ENCODE results near the gene ECEL1.

DNA sequence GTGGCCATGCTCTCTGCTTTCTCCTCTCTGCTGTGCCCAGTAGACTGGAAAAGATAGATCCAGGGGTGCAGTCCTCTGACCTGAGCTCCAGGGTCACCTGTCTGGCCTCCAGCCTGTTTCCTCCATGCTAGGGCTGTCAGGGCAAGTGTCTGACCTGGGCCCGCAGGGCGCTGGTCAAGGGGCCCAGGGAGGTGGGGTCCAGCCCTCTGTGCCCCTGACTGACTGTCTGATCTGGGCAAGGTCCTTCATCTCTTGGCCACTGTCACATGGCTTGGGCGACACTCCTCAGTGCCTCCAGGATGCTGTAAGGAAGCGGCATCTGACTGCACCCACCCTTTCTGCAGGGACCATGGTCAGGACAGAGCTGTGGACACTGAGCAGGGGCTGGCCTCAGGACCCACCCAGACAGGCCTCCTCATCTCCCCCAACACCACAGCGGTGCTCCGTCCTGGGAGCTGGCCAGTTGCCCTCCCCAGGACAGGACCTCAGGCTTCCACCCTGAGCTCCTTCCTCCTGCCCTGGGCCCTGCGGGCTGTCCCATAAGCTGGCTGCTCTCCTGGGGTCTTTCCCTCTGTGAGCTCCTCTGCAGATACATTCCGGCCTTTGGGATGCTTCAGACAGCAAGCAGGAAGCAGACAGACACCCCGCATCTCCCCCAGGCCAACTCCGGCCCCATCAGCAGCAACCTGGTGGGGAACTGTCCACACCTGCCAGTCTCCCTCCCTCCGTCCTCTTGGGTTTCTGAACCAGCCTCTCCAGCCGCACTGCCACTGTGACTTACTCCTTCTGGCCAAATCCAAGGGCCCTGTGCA is 52.9 kb downstream of the ECEL1 start:
- TF ChIP-seq ZFX (IDR thresholded peaks at IDR 0.05): no peak
- TF ChIP-seq, protein P1, sequence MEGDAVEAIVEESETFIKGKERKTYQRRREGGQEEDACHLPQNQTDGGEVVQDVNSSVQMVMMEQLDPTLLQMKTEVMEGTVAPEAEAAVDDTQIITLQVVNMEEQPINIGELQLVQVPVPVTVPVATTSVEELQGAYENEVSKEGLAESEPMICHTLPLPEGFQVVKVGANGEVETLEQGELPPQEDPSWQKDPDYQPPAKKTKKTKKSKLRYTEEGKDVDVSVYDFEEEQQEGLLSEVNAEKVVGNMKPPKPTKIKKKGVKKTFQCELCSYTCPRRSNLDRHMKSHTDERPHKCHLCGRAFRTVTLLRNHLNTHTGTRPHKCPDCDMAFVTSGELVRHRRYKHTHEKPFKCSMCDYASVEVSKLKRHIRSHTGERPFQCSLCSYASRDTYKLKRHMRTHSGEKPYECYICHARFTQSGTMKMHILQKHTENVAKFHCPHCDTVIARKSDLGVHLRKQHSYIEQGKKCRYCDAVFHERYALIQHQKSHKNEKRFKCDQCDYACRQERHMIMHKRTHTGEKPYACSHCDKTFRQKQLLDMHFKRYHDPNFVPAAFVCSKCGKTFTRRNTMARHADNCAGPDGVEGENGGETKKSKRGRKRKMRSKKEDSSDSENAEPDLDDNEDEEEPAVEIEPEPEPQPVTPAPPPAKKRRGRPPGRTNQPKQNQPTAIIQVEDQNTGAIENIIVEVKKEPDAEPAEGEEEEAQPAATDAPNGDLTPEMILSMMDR (conservative IDR thresholded peaks at IDR 0.05): no peak
